Measurements from ENCODE around the gene PPP1R9B. TPM values are rescaled to one million over a fixed set of nuclear protein-coding genes. Genes with fewer than 3 reads are reported as not detected.

The PPP1R9B gene
- total RNA-seq, 1 experiment from 2014 or later = 23.0 TPM

DNA sequence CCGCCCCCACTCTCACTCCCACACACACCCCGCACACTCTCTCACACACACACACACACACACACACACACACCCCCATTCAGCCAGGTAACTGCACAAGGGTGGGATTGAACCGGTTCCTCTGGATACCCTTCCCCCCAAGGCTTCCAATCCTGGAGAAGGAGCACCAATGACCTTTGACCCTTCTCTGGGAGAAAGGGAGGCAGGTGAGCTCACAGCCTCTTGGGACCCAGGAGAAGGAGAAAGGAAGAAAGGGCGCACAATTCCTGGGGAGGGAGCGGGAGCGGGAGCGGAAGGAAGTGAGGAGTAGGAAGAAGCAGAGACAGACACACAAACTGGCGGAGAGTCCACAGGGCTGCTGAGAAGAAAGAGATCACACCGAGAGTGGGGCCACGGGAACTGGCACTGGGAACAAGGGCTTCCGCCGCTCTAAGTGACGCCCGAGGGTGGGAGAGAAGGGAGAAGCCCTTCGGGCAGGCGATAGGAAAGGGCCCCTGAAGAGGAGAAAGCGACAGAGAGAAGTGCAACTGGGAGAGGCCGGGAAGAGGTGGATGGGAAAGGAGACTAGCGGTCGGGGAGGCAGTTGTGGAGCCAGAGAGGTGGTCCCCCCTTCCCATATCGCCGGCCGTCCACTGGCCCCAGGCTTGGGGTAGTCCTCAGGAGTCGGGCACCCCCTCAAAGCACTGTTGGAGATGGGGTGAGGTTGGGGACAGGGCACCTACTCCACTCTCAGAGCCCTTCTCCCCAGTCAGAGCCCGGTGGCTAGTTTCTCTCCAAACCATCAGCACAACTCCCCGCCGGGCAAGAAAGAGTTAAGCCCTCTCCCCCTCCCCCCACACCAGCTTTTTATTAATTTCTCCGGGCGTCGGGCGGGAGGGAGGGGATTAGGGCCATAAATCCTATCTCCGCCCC, 21.8 kb downstream of the PPP1R9B start:
- H3K14ac ChIP-seq (ENCODE audit: insufficient read depth, low read length) = 0 out of 2 replicates have a peak overlapping the region, but pooled peaks have one; percentile 9
- no peak overlapping the region for H2AK5ac ChIP-seq (ENCODE audit: insufficient read length, low read length)
- H2BK120ac ChIP-seq (ENCODE audit: low read depth, low read length, poor library complexity, severe bottlenecking) = no peak overlapping the region
- peaks cover 5% of the 10 kb centered on the region; the same call in 1 of the 2 replicates for H3K4me1 ChIP-seq (ENCODE audit: insufficient read depth, low read length)
- H3K4me2 ChIP-seq (ENCODE audit: insufficient read depth, insufficient read length, low read length) = peak overlapping the region; percentile 82
- H3K4me1 Mint-ChIP-seq = peaks cover 35 to 59% of the 10 kb centered on the region in 2 experiments
- H3K23me2 ChIP-seq (ENCODE audit: insufficient read length, low read depth, low read length, poor library complexity, severe bottlenecking) = peaks cover 12% of the 10 kb centered on the region
- H3K4ac ChIP-seq (ENCODE audit: low read depth, low read length) = no peak overlapping the region
- no peaks in the 10 kb centered on the region for H3K79me1 ChIP-seq (ENCODE audit: insufficient read depth, low read depth, low read length, poor library complexity, severe bottlenecking)
- no peak overlapping the region for H2BK12ac ChIP-seq (ENCODE audit: insufficient read length, low read depth, low read length)
- no peaks in the 10 kb centered on the region for H3K9me3 ChIP-seq (ENCODE audit: control insufficient read depth, low read depth, low read length)
- no peak overlapping the region for H4K5ac ChIP-seq (ENCODE audit: insufficient read length, low read depth, low read length)
- H3K9me3 Mint-ChIP-seq = no peaks in the 10 kb centered on the region; a peak in 1 of 5 replicates
- H3K27ac Mint-ChIP-seq = peak overlapping the region in 2 of 3 experiments; percentile 94 to 96; a peak in 4 of 7 replicates
- H3K23ac ChIP-seq (ENCODE audit: insufficient read length, low read depth, low read length) = no peak overlapping the region
- no peak overlapping the region for H3K9ac ChIP-seq (ENCODE audit: extremely low read depth, insufficient read length, low read length)
- H4K91ac ChIP-seq (ENCODE audit: insufficient read length, low read depth, low read length) = no peak overlapping the region
- H2BK15ac ChIP-seq (ENCODE audit: low read depth, low read length) = no peak overlapping the region
- H3K27ac ChIP-seq (ENCODE audit: insufficient read length, low read depth, low read length) = no peak overlapping the region
- no peak overlapping the region for H4K8ac ChIP-seq (replicated peaks; ENCODE audit: insufficient read length, low read depth, low read length)
- peak overlapping the region; percentile 83 to 93 for H3K4me3 Mint-ChIP-seq
- H3K56ac ChIP-seq (ENCODE audit: insufficient read length, low read depth, low read length) = no peak overlapping the region
- WGBS (ENCODE audit: extremely low coverage, insufficient read length, low lambda C conversion rate) = no CpG with 5 or more reads among the region's 32 CpGs
- H2AFZ ChIP-seq (ENCODE audit: low read length) = no peak overlapping the region
- TF ChIP-seq, protein P1, sequence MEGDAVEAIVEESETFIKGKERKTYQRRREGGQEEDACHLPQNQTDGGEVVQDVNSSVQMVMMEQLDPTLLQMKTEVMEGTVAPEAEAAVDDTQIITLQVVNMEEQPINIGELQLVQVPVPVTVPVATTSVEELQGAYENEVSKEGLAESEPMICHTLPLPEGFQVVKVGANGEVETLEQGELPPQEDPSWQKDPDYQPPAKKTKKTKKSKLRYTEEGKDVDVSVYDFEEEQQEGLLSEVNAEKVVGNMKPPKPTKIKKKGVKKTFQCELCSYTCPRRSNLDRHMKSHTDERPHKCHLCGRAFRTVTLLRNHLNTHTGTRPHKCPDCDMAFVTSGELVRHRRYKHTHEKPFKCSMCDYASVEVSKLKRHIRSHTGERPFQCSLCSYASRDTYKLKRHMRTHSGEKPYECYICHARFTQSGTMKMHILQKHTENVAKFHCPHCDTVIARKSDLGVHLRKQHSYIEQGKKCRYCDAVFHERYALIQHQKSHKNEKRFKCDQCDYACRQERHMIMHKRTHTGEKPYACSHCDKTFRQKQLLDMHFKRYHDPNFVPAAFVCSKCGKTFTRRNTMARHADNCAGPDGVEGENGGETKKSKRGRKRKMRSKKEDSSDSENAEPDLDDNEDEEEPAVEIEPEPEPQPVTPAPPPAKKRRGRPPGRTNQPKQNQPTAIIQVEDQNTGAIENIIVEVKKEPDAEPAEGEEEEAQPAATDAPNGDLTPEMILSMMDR (conservative IDR thresholded peaks at IDR 0.05) = no peak
- peaks cover 42% of the 10 kb centered on the region for H3K27me3 Mint-ChIP-seq (ENCODE audit: low read depth)
- H3K79me2 ChIP-seq (ENCODE audit: insufficient read depth, low read length) = no peaks in the 10 kb centered on the region
- H4K20me1 ChIP-seq (ENCODE audit: control insufficient read depth, insufficient read depth, insufficient read length) = no peaks in the 10 kb centered on the region
- no peaks in the 10 kb centered on the region; the same call in 1 of the 2 replicates for H3K27me3 ChIP-seq (ENCODE audit: insufficient read depth, low read length)
- no peak overlapping the region for H2BK5ac ChIP-seq (ENCODE audit: insufficient read length, low read length)
- peak; percentile 88 for DNase-seq
- no peak overlapping the region for H3T11ph ChIP-seq (ENCODE audit: low read length)
- H2BK20ac ChIP-seq (ENCODE audit: low read depth, low read length, poor library complexity, severe bottlenecking) = no peak overlapping the region
- no peaks in the 10 kb centered on the region; a peak in 1 of 7 replicates for H3K36me3 Mint-ChIP-seq (ENCODE audit: insufficient read depth in 1 of 3, low read depth in 3 of 3)
- no peak overlapping the region for H3K18ac ChIP-seq (ENCODE audit: insufficient read length, low read depth, low read length)
